Osteoblast (primary cell): Measurements from ENCODE around the gene EHD1. TPM values are rescaled to one million over a fixed set of nuclear protein-coding genes. Genes with fewer than 3 reads are reported as not detected.
A peak's percentile ranks its signal among the peaks of the same experiment; 100 is the strongest.

ENCODE experiments used
- DNase-seq: peaks from one replicate; pipeline ENCODE4 v3.0.0; 2011; ENCODE audit warnings: low spot score, mixed read lengths; ENCODE audit not compliant: insufficient read length; ENCODE audit errors: missing footprints
- H2AFZ ChIP-seq: 2 replicates; pipeline ENCODE4 v1.6.0; 2011; ENCODE audit warnings: mild to moderate bottlenecking, low read length
- H3K27ac ChIP-seq: 2 replicates; pipeline ENCODE4 v1.5.1; 2011; ENCODE audit warnings: mild to moderate bottlenecking, low read depth, low read length, moderate library complexity
- H3K27me3 ChIP-seq: 2 replicates; pipeline ENCODE4 v1.6.0; 2012; ENCODE audit warnings: mild to moderate bottlenecking, control low read depth, inconsistent platforms, low read length, moderate library complexity; ENCODE audit not compliant: insufficient read depth
- H3K36me3 ChIP-seq: 2 replicates; pipeline ENCODE4 v1.5.1; 2011; ENCODE audit warnings: mild to moderate bottlenecking, low read length, control low read depth, moderate library complexity; ENCODE audit not compliant: insufficient read depth
- H3K4me1 ChIP-seq: 2 replicates; pipeline ENCODE4 v1.5.1; 2011; ENCODE audit warnings: mild to moderate bottlenecking, low read length, control low read depth, moderate library complexity; ENCODE audit not compliant: insufficient read depth
- H3K4me2 ChIP-seq: 2 replicates; pipeline ENCODE4 v1.6.0; 2011; ENCODE audit warnings: mild to moderate bottlenecking, low read length; ENCODE audit not compliant: insufficient read depth
- H3K4me3 ChIP-seq: fragments of 200-600 bp; sonication (generic); 3 replicates; pipeline ENCODE4 v1.5.1; 2012; ENCODE audit warnings: mild to moderate bottlenecking, low read length, inconsistent platforms; ENCODE audit not compliant: insufficient read depth
- H3K79me2 ChIP-seq: 2 replicates; pipeline ENCODE4 v1.6.0; 2012; ENCODE audit warnings: mild to moderate bottlenecking, low read length, control low read depth, inconsistent platforms; ENCODE audit not compliant: insufficient read depth
- H3K9me3 ChIP-seq: 2 replicates; pipeline ENCODE4 v1.5.1; 2011; ENCODE audit warnings: low read depth, low read length, control low read depth
- H4K20me1 ChIP-seq: 2 replicates; pipeline ENCODE4 v1.6.0; 2012; ENCODE audit warnings: mild to moderate bottlenecking, low read length, control low read depth; ENCODE audit not compliant: insufficient read depth
- CTCF ChIP-seq: IDR thresholded peaks from 2 replicates; pipeline ENCODE4 v1.5.1; 2011; ENCODE audit warnings: mild to moderate bottlenecking, low read depth, low read length, moderate library complexity; ENCODE audit errors: extremely low read depth
- total RNA-seq: library from RNA; depleted of rRNA; stranded (reverse); fragments of >200 nt; gene quantifications from 2 replicates; pipeline ENCODE4 v1.2.3, GENCODE V29; 2012

EHD1 gene
- total RNA-seq, 1 donor, result 51.4 TPM

- H3K79me2 ChIP-seq, result peaks cover 77% of the 10 kb centered on the region
- no peaks in the 10 kb centered on the region for H3K27me3 ChIP-seq
- peaks cover 24% of the 10 kb centered on the region for H4K20me1 ChIP-seq
- H3K27ac ChIP-seq, result peak overlapping the region; percentile 95
- peak; percentile 98 for DNase-seq
- H2AFZ ChIP-seq, result no peak overlapping the region
- H3K4me1 ChIP-seq, result peaks cover 30% of the 10 kb centered on the region
- peak; percentile 9 for TF ChIP-seq CTCF
- peak overlapping the region; percentile 49 for H3K4me2 ChIP-seq
- H3K9me3 ChIP-seq, result no peaks in the 10 kb centered on the region
- peaks cover 56% of the 10 kb centered on the region for H3K36me3 ChIP-seq
- H3K4me3 ChIP-seq, result no peak overlapping the region
Measured at GRCh38 chr11:64856382-64857227, 21.8 kb downstream of the EHD1 start.

- peaks cover 52% of the 10 kb centered on the region for H3K36me3 ChIP-seq
- H3K4me1 ChIP-seq, result peaks cover 37% of the 10 kb centered on the region
- peak overlapping the region; percentile 62 for H3K4me2 ChIP-seq
- H3K79me2 ChIP-seq, result peaks cover 71% of the 10 kb centered on the region
- no peaks in the 10 kb centered on the region for H3K9me3 ChIP-seq
- no peaks in the 10 kb centered on the region for H3K27me3 ChIP-seq
- peak overlapping the region; percentile 95 for H3K27ac ChIP-seq
- peaks cover 24% of the 10 kb centered on the region for H4K20me1 ChIP-seq
- peak overlapping the region; percentile 53 for H3K4me3 ChIP-seq
- peak; percentile 88 for DNase-seq
- TF ChIP-seq CTCF, result no peak
- H2AFZ ChIP-seq, result no peak overlapping the region
Measured at GRCh38 chr11:64855596-64856304, 22.7 kb downstream of the EHD1 start.

GRCh38 chr11:64854534-64855502 is 23.6 kb downstream of the EHD1 start:
- Histone ChIP-seq H3K9me3 (no peaks in the 10 kb centered on the region), H3K4me2 (peak overlapping the region; percentile 62), H3K27me3 (no peaks in the 10 kb centered on the region), H2AFZ (no peak overlapping the region), H3K27ac (peak overlapping the region; percentile 95), H3K4me3 (peak overlapping the region; percentile 53), H3K4me1 (peaks cover 40% of the 10 kb centered on the region), H3K79me2 (peaks cover 62% of the 10 kb centered on the region), H4K20me1 (peaks cover 20% of the 10 kb centered on the region), H3K36me3 (peaks cover 48% of the 10 kb centered on the region)
- no peak for TF ChIP-seq CTCF
- DNase-seq, result peak; percentile 100
